CD4-positive, CD25-positive, alpha-beta regulatory T cell (primary cell): ENCODE results near the gene CIDEA. TPM values are rescaled to one million over a fixed set of nuclear protein-coding genes. Genes with fewer than 3 reads are reported as not detected.

Experiments used
- ATAC-seq, 2 donors: fragments of 150-1000 bp; cut with Tn5 transposase; one replicate each; pipeline ENCODE4 v1.10.0; 2021; ENCODE audit warnings: low read depth in 2 of 2, moderate number of reproducible peaks in 2 of 2, moderate library complexity in 1 of 2
- DNase-seq, 3 donors: peaks; one replicate each; pipeline versions ENCODE4 v3.0.0 to v3.0.0-alpha.2; 2012 to 2022; ENCODE audit warnings: mixed read lengths in 1 of 3
- H3K27ac ChIP-seq: one replicate; pipeline ENCODE4 v1.7.0; 2013; ENCODE audit warnings: mild to moderate bottlenecking, low read length; ENCODE audit not compliant: insufficient read depth, poor library complexity, severe bottlenecking
- H3K27me3 ChIP-seq: one replicate; pipeline ENCODE4 v1.7.0; 2013; ENCODE audit warnings: low read length; ENCODE audit not compliant: control insufficient read depth, insufficient read depth
- H3K36me3 ChIP-seq: one replicate; pipeline ENCODE4 v1.7.0; 2013; ENCODE audit warnings: mild to moderate bottlenecking, low read length, moderate library complexity; ENCODE audit not compliant: control insufficient read depth, insufficient read depth
- H3K4me1 ChIP-seq: 2 replicates; pipeline ENCODE4 v1.7.0; 2013; ENCODE audit warnings: mild to moderate bottlenecking, low read length; ENCODE audit not compliant: insufficient read depth, control insufficient read depth, poor library complexity, severe bottlenecking
- H3K4me3 ChIP-seq: one replicate; pipeline ENCODE4 v1.7.0; 2013; ENCODE audit warnings: low read depth, mild to moderate bottlenecking, low read length, moderate library complexity
- H3K9me3 ChIP-seq, 2 experiments: 1 replicate in 1 of 2; 2 replicates in 1 of 2; pipeline ENCODE4 v1.7.0; 2013; ENCODE audit warnings: low read length in 2 of 2, mild to moderate bottlenecking in 1 of 2, moderate library complexity in 1 of 2; ENCODE audit not compliant: control insufficient read depth in 2 of 2
- H3K27ac Mint-ChIP-seq, 3 donors: one replicate each; pipeline ENCODE4 v1.8.0; 2020 to 2022; ENCODE audit warnings: mild to moderate bottlenecking in 3 of 3, mixed read lengths in 3 of 3, moderate library complexity in 2 of 3
- H3K27me3 Mint-ChIP-seq: one replicate; pipeline ENCODE4 v1.8.0; 2022; ENCODE audit warnings: mild to moderate bottlenecking, mixed read lengths
- H3K36me3 Mint-ChIP-seq: one replicate; pipeline ENCODE4 v1.8.0; 2020; ENCODE audit warnings: mixed read lengths
- H3K4me1 Mint-ChIP-seq, 4 donors: one replicate each; pipeline ENCODE4 v1.8.0; 2020 to 2022; ENCODE audit warnings: mixed read lengths in 4 of 4, mild to moderate bottlenecking in 1 of 4
- H3K4me3 Mint-ChIP-seq, 4 donors: one replicate each; pipeline ENCODE4 v1.8.0; 2020 to 2022; ENCODE audit warnings: mild to moderate bottlenecking in 4 of 4, mixed read lengths in 4 of 4, moderate library complexity in 3 of 4
- H3K9me3 Mint-ChIP-seq, 7 donors: one replicate each; pipeline ENCODE4 v1.8.0; 2020 to 2022; ENCODE audit warnings: mixed read lengths in 7 of 7, mild to moderate bottlenecking in 3 of 7, moderate library complexity in 2 of 7
- polyA plus RNA-seq, 4 donors: library from polyadenylated mRNA; unstranded; fragments of 300-500 nt; fragmentation: Illumina TruSeq; gene quantifications; one replicate each; pipeline ENCODE4 v1.2.3, GENCODE V29; 2021
- total RNA-seq: library from RNA; stranded (reverse); gene quantifications from one replicate; pipeline ENCODE4 v1.2.3, GENCODE V29; 2022

Gene CIDEA
- total and polyA plus RNA-seq, 5 donors from 2014 or later: not detected

DNA sequence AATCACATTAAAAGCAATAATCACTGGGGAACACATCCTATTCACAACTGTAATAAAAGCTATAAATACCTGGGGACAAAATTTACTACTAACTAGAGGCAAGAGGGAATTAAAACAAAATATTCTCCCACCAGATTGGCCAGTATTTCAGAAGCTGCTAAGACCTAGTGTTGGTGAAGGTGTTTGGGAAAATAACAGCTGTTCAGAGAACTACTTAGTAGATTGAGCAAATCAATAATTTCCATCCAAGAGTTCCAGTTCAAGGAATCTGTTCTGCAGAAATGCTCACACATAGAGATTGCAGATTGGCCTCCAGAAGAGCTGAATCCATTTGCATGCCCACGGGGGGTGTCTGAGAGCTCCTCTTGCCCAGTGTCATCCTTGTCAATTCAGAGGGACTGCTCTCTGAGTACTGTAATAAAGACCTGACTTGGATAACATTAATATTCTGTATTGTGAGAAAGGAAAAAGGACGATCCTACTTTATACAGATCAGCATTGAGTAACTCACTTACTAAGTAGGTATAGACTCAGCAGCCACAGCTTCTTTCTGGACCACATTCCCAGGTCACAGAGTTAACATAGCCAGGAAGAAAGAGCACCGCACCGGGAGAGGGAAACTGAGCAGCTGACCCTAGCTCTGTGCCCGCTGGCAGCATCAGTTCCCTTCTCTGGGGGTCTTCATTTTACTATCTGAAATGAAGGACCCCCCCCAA, 59.5 kb downstream of the CIDEA start:
- Mint-ChIP-seq H3K27ac (no peak overlapping the region), H3K9me3 (peaks cover 0 to 9% (median 6%) of the 10 kb centered on the region in 7 donors), H3K27me3 (peaks cover 42% of the 10 kb centered on the region), H3K4me1 (no peaks in the 10 kb centered on the region), H3K36me3 (no peaks in the 10 kb centered on the region), H3K4me3 (no peak overlapping the region)
- Histone ChIP-seq H3K9me3 (peaks cover 8 to 10% of the 10 kb centered on the region in 2 experiments), H3K36me3 (no peaks in the 10 kb centered on the region), H3K4me3 (no peak overlapping the region), H3K4me1 (peaks cover under 1% of the 10 kb centered on the region), H3K27ac (no peak overlapping the region), H3K27me3 (peaks cover 6% of the 10 kb centered on the region)
- no peak for ATAC-seq
- no peak for DNase-seq

DNA sequence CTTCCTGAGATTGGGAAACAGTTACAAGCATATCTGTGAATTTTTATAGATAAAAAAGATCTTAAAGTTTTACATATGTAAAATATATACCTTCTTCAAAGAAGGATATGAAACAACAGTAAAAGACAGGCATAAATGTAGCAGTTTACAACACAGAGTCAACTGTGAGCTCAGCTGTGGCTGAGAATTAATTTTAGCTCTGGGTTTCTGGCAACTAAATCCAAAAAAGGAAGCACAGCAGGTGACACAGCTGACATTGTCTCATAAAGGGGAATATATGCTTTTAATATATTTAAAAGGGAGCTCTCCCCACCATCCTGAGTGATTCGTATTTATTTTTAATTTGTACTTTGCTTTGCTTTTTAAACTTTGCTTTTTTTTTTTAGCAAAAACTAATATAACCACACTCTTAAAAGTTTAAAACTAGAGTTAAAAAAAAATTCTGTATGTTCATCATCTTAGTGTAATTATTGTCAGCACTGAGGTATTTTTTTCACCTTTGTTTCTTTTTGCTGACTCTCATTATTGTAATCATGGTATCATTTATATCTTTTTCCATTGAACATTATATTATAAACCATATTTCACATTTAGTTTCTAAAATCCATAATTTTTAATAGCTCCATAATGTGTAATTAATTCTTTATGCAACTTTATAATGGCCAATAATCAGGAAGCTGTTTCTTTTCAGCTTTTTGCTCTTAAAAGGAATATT, 60.6 kb downstream of the CIDEA start:
- peaks cover 8 to 10% of the 10 kb centered on the region in 2 experiments for H3K9me3 ChIP-seq
- Mint-ChIP-seq H3K4me1 (no peaks in the 10 kb centered on the region), H3K36me3 (no peaks in the 10 kb centered on the region), H3K4me3 (no peak overlapping the region), H3K9me3 (peaks cover 0 to 9% (median 3%) of the 10 kb centered on the region in 7 donors), H3K27me3 (peaks cover 33% of the 10 kb centered on the region), H3K27ac (no peak overlapping the region)
- H3K4me3 ChIP-seq: no peak overlapping the region
- H3K4me1 ChIP-seq: no peaks in the 10 kb centered on the region
- ATAC-seq (no peak), DNase-seq (no peak)
- H3K27me3 ChIP-seq: peaks cover 2% of the 10 kb centered on the region
- no peaks in the 10 kb centered on the region for H3K36me3 ChIP-seq
- no peak overlapping the region for H3K27ac ChIP-seq

DNA sequence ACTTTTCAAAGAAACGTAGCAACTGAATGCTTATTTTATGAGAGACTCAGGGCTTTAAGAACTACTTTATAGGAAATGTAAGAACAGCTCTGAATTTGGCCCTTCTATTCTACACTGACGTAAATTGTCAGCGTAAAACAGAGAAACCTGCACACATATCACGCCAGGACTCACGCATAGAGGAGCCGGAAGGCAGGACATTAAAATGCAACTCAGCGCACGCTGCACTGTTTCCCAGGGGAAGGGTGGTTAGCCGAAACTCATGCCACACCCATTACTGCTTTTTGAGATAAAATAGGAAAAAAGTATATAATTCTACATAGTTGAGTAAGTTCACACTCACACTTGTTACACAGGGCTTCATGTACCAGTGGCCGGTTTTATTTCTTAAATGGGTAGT, 61.3 kb downstream of the CIDEA start:
- Histone ChIP-seq H3K9me3 (peaks cover 8 to 10% of the 10 kb centered on the region in 2 experiments), H3K36me3 (no peaks in the 10 kb centered on the region), H3K27ac (no peak overlapping the region), H3K4me3 (no peak overlapping the region), H3K27me3 (no peaks in the 10 kb centered on the region), H3K4me1 (no peaks in the 10 kb centered on the region)
- Mint-ChIP-seq H3K4me3 (no peak overlapping the region), H3K36me3 (no peaks in the 10 kb centered on the region), H3K27ac (peak overlapping the region in 1 of 3 donors; percentile 34), H3K27me3 (peaks cover 27% of the 10 kb centered on the region), H3K4me1 (no peaks in the 10 kb centered on the region), H3K9me3 (peaks cover 0 to 9% (median 3%) of the 10 kb centered on the region in 7 donors)
- ATAC-seq: no peak
- DNase-seq: no peak

DNA sequence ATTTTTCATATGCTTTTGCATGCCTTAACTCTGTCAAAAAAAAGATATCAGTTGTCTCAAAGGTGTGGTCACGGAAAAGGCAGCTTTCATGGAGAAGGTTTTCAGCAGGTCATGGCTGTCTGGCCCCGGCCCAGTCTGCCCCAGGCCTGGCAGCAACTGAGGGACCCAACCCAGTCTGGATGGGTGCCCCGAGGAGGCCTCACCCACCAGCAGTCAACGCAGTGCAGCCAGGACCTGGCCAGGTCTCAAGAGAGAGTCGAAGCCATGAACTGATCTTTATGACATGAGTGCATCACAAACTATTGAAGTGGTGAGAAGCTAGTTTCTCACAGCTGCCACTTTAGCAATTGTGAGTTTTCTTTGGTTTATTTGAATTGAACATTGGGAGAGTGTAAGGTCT, 61.8 kb downstream of the CIDEA start:
- Mint-ChIP-seq H3K27me3 (peaks cover 23% of the 10 kb centered on the region), H3K36me3 (peaks cover 1% of the 10 kb centered on the region), H3K4me1 (no peaks in the 10 kb centered on the region), H3K4me3 (no peak overlapping the region), H3K9me3 (peaks cover 0 to 9% (median 1%) of the 10 kb centered on the region in 7 donors), H3K27ac (no peak overlapping the region)
- Histone ChIP-seq H3K9me3 (peaks cover 8 to 10% of the 10 kb centered on the region in 2 experiments), H3K4me3 (no peak overlapping the region), H3K4me1 (no peaks in the 10 kb centered on the region), H3K27ac (no peak overlapping the region), H3K27me3 (no peaks in the 10 kb centered on the region), H3K36me3 (no peaks in the 10 kb centered on the region)
- ATAC-seq (no peak), DNase-seq (no peak)

DNA sequence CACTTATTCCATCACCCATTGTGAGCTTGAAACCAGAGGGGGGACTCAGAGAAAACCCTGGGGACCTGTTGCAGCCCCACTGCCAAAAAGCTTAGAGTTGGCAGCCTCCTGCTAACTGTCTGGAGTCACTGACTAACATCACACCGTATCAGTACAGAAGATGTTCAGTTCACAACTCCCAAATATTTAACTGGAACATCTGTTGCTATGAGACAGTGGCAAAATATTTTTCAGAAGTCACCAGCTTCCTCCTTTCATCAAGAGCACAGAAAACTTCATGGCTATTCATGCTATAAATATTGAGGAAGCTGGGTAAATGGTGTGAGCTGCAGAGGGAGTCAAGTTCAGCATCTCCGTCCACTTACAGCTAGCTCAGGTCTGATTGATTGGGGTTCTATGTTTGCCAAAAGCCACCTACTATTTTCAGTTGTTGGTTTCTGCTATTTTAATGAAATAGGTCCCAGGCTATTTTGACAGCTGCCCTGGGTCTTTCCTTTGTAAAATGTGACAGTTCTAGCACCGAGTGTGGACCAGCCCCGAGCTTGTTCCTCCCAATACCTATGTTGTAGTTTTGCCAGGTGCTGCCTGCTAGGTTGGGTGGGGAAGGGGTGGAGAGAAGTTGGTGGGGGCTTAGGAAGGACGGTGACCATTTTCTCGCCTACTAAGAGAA, 63.6 kb downstream of the CIDEA start:
- H3K4me1 Mint-ChIP-seq: no peaks in the 10 kb centered on the region
- H3K4me3 Mint-ChIP-seq: no peak overlapping the region
- Histone ChIP-seq H3K9me3 (peaks cover 0 to 2% of the 10 kb centered on the region in 2 experiments), H3K4me3 (no peak overlapping the region), H3K36me3 (no peaks in the 10 kb centered on the region), H3K27ac (no peak overlapping the region), H3K4me1 (no peaks in the 10 kb centered on the region), H3K27me3 (no peaks in the 10 kb centered on the region)
- ATAC-seq: no peak
- H3K27ac Mint-ChIP-seq: no peak overlapping the region
- peaks cover 7% of the 10 kb centered on the region for H3K36me3 Mint-ChIP-seq
- DNase-seq: no peak
- H3K27me3 Mint-ChIP-seq: peaks cover 7% of the 10 kb centered on the region
- peaks cover 0 to 6% (median 0%) of the 10 kb centered on the region in 7 donors for H3K9me3 Mint-ChIP-seq

DNA sequence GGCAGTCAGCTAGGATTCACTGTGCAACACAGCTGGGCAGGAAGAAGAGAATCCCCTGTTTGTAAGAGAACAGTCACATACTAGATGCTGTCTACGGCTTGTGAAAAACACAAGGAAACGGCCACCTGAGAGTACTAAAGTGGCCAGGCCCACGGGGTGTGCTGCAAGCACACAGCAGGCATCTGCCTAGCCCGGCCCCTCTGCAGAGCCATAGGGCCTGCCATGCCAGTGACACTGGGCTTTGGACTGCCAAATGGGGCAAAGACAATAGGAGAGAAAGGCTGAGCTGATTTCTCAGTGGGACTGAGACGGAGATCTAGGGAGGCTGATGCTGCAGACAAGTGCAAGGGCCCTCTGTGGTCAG, 64.2 kb downstream of the CIDEA start:
- Histone ChIP-seq H3K27me3 (no peaks in the 10 kb centered on the region), H3K9me3 (no peaks in the 10 kb centered on the region), H3K36me3 (peaks cover 2% of the 10 kb centered on the region), H3K27ac (no peak overlapping the region), H3K4me3 (no peak overlapping the region), H3K4me1 (no peaks in the 10 kb centered on the region)
- no peak for ATAC-seq
- H3K4me1 Mint-ChIP-seq: no peaks in the 10 kb centered on the region
- H3K36me3 Mint-ChIP-seq: peaks cover 7% of the 10 kb centered on the region
- peaks cover 4% of the 10 kb centered on the region for H3K27me3 Mint-ChIP-seq
- H3K4me3 Mint-ChIP-seq: no peak overlapping the region
- H3K27ac Mint-ChIP-seq: no peak overlapping the region
- H3K9me3 Mint-ChIP-seq: peaks cover 0 to 2% (median 0%) of the 10 kb centered on the region in 7 donors
- no peak for DNase-seq

DNA sequence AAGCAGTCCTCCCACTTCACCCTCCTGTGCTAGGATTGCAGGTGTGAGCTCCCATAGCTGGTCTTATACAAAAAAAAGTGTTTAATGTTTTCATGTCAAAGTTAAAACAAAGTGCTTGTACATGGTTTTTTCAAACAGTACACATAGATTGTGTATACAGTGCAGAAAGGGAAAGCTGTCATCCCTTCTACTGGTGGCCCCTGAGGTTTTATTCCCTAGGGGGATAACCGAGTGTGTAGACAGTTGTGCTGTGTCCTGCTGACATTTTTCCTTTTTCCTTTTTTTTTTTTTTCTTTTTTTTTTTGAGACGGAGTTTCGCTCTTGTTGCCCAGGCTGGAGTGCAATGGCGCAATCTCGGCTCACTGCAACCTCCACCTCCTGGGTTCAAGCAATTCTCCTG, 64.7 kb downstream of the CIDEA start:
- H3K4me1 ChIP-seq: no peaks in the 10 kb centered on the region
- no peak overlapping the region for H3K4me3 ChIP-seq
- ATAC-seq: no peak
- H3K4me1 Mint-ChIP-seq: no peaks in the 10 kb centered on the region
- H3K27ac ChIP-seq: no peak overlapping the region
- peaks cover 2% of the 10 kb centered on the region for H3K36me3 ChIP-seq
- no peaks in the 10 kb centered on the region for H3K27me3 ChIP-seq
- H3K4me3 Mint-ChIP-seq: no peak overlapping the region
- peaks cover 7% of the 10 kb centered on the region for H3K36me3 Mint-ChIP-seq
- no peak overlapping the region for H3K27ac Mint-ChIP-seq
- H3K9me3 ChIP-seq: no peaks in the 10 kb centered on the region
- DNase-seq: no peak
- H3K9me3 Mint-ChIP-seq: peaks cover 0 to 1% (median 0%) of the 10 kb centered on the region in 7 donors
- no peaks in the 10 kb centered on the region for H3K27me3 Mint-ChIP-seq
